ENCODE results near the gene ELL3. TPM values are rescaled to one million over a fixed set of nuclear protein-coding genes. Genes with fewer than 3 reads are reported as not detected.

Gene ELL3
- total and polyA plus RNA-seq, 10 of the 15 experiments (the other 5 are each of a cell fraction or from before 2014, with no cell fraction given), result 12.9 to 30.3 (median 20.2) TPM

GRCh38 chr15:43775411-43775965 is 1.3 kb downstream of the ELL3 start:
- FAIRE-seq (no peak), ATAC-seq (no peak), DNase-seq (ENCODE audit: low read depth, low spot score) (no peak)
- Histone ChIP-seq H4K20me1 (ENCODE audit: control insufficient read depth, insufficient read depth) (no peaks in the 10 kb centered on the region), H3K4me3 (peak overlapping the region; percentile 78), H3K79me2 (ENCODE audit: control insufficient read depth, insufficient read depth, low read length) (no peaks in the 10 kb centered on the region), H3K9me3 (replicated peaks; ENCODE audit: control insufficient read depth, insufficient read depth, low read length) (no peaks in the 10 kb centered on the region; the same call in 2 of the 3 replicates), H3K9ac (ENCODE audit: control insufficient read depth, insufficient read depth, low read length) (peak overlapping the region; percentile 79; the same call in 1 of the 2 replicates), H3K36me3 (ENCODE audit: control insufficient read depth in 2 of 2, insufficient read depth in 2 of 2, low read length in 1 of 2) (peaks cover 9 to 18% of the 10 kb centered on the region in 2 experiments), H3K4me2 (ENCODE audit: control insufficient read depth, insufficient read depth) (peak overlapping the region; percentile 100; the same call in 1 of the 2 replicates), H3K4me1 (ENCODE audit: control insufficient read depth, insufficient read depth, low read length) (peaks cover 16% of the 10 kb centered on the region), H3K27me3 (replicated peaks in 1 of 2; ENCODE audit: control insufficient read depth in 2 of 2, insufficient read depth in 2 of 2, low read length in 1 of 2) (no peaks in the 10 kb centered on the region), H3K27ac (ENCODE audit: control insufficient read depth, insufficient read depth) (peak overlapping the region; percentile 57), H2AFZ (ENCODE audit: control insufficient read depth, low read depth, low read length) (no peak overlapping the region)
- WGBS (ENCODE audit: insufficient coverage, insufficient replicate concordance, low lambda C conversion rate, missing lambda C conversion rate), result 6% methylated on average over 1 of the region's 1 CpG
- ChIA-PET POLR2A (interaction anchor here (0.7 to 4.4 kb wide), 9 partner anchors 13 to 513 kb away, joined by 3 to 58 read pairs (median 10); partner anchors contain the start of genes GOLM2, HYPK, MFAP1 and SERF2), SMC1A (ENCODE audit: uncharacterized antibody, unreplicated experiment) (interaction anchor here (0.9 to 14.9 kb wide), 4 partner anchors 17 to 33 kb away, joined by 3 to 129 read pairs (median 20); partner anchors contain the start of gene SERF2), CTCF (interaction anchor here (0.7 to 5.8 kb wide), 8 partner anchors 10 to 34 kb away, joined by 3 to 72 read pairs (median 6); partner anchors contain the start of gene SERF2), RAD21 (ENCODE audit: unreplicated experiment) (interaction anchor here (1.9 to 3.5 kb wide), 8 partner anchors 13 to 56 kb away, joined by 5 to 54 read pairs (median 12); partner anchors contain the start of genes HYPK, MFAP1, SERF2 and SERINC4)
- in situ Hi-C loops (cut with MboI), result loop anchor here (25.0 kb wide), 1 partner anchor 1513 kb away; the partner anchor contains the start of genes GANC and TMEM87A
- peak in 2 of 3 experiments; percentile 20 to 30; a peak in 2 of 6 replicates for TF ChIP-seq CTCF (IDR thresholded peaks at IDR 0.05 in 2 of 3, conservative IDR thresholded peaks at IDR 0.05 in 1 of 3; ENCODE audit: control insufficient read depth in 2 of 3, extremely low read depth in 1 of 3, insufficient read depth in 1 of 3, low read depth in 3 of 3, low read length in 3 of 3)
- TF ChIP-seq MAX (IDR thresholded peaks at IDR 0.05; ENCODE audit: low read depth, low read length), result 0 out of 2 replicates have a peak, but pooled peaks have one; percentile 0
- no peak for TF ChIP-seq IRF3 (IDR thresholded peaks at IDR 0.05)
- TF ChIP-seq POLR2AphosphoS2 (IDR thresholded peaks at IDR 0.05; ENCODE audit: low read depth, low read length), result 0 out of 2 replicates have a peak, but pooled peaks have one; percentile 18
- no peak for TF ChIP-seq ESRRA (IDR thresholded peaks at IDR 0.05; ENCODE audit: low read length)
- TF ChIP-seq BHLHE40 (IDR thresholded peaks at IDR 0.05; ENCODE audit: borderline replicate concordance in 1 of 2, low read depth in 2 of 2, low read length in 1 of 2), result no peak
- intact Hi-C loops (cut with micrococcal nuclease; ENCODE audit: unreplicated experiment), result loop anchor here (5.0 kb wide), 1 partner anchor 52 kb away; the partner anchor contains the start of gene WDR76
- TSS peak; percentile 49 for BruUV-seq (replicated peaks)

Data from GM12878 (cell line).